SK-N-SH treated with all-trans-retinoic acid at 6 μM for 48 hours (cell line): ENCODE results near the gene FAHD1.

ENCODE experiments used
- ATAC-seq: fragments of 200-7000 bp; cut with Tn5 transposase; 3 replicates; pipeline ENCODE4 v1.9.1; 2020; ENCODE audit warnings: mild to moderate bottlenecking, moderate library complexity
- ARNTL ChIP-seq: fragments of 450-650 bp; formaldehyde crosslinking; IDR thresholded peaks from 2 replicates; pipeline ENCODE4 v1.5.0; 2020; ENCODE audit warnings: low read depth, mild to moderate bottlenecking, moderate library complexity, borderline replicate concordance
- BACH2 ChIP-seq: fragments of 250-450 bp; sonication (Bioruptor Pico); IDR thresholded peaks from 2 replicates; pipeline ENCODE4 v1.9.0; 2021; ENCODE audit warnings: mild to moderate bottlenecking, borderline replicate concordance
- CREB5 ChIP-seq: fragments of 250-450 bp; sonication (Bioruptor Pico); IDR thresholded peaks from 2 replicates; pipeline ENCODE4 v1.5.1; 2020; ENCODE audit warnings: low read depth, mild to moderate bottlenecking, moderate library complexity
- CSDC2 ChIP-seq: fragments of 250-450 bp; sonication (Bioruptor Pico); IDR thresholded peaks from 2 replicates; pipeline ENCODE4 v1.5.0; 2020; ENCODE audit warnings: mild to moderate bottlenecking, moderate library complexity
- CSRNP3 ChIP-seq: fragments of 250-450 bp; sonication (Bioruptor Pico); IDR thresholded peaks from 2 replicates; pipeline ENCODE4 v1.5.1; 2021; ENCODE audit warnings: mild to moderate bottlenecking, moderate library complexity
- ESRRG ChIP-seq: fragments of 250-450 bp; sonication (Bioruptor Pico); IDR thresholded peaks from 2 replicates; pipeline ENCODE4 v1.6.1; 2021; ENCODE audit warnings: mild to moderate bottlenecking
- GLIS3 ChIP-seq: fragments of 250-450 bp; sonication (Bioruptor Pico); IDR thresholded peaks from 2 replicates; pipeline ENCODE4 v1.5.0; 2020; ENCODE audit warnings: mild to moderate bottlenecking, moderate library complexity
- OSR1 ChIP-seq: fragments of 250-450 bp; sonication (Bioruptor Pico); IDR thresholded peaks from 2 replicates; pipeline ENCODE4 v1.8.0; 2022; ENCODE audit warnings: moderate library complexity, mild to moderate bottlenecking, inconsistent platforms
- PATZ1 ChIP-seq: fragments of 250-450 bp; sonication (Bioruptor Pico); IDR thresholded peaks from 2 replicates; pipeline ENCODE4 v1.8.0; 2020; ENCODE audit warnings: mild to moderate bottlenecking, moderate library complexity, borderline replicate concordance
- POU6F1 ChIP-seq: fragments of 250-450 bp; sonication (Bioruptor Pico); IDR thresholded peaks from 2 replicates; pipeline ENCODE4 v1.8.0; 2021; ENCODE audit warnings: low read depth, mild to moderate bottlenecking, moderate library complexity, borderline replicate concordance
- PPARA ChIP-seq: fragments of 250-450 bp; sonication (Bioruptor Pico); IDR thresholded peaks from 2 replicates; pipeline ENCODE4 v1.5.0; 2020; ENCODE audit warnings: mild to moderate bottlenecking, borderline replicate concordance
- RARB ChIP-seq: fragments of 250-450 bp; sonication (Bioruptor Pico); IDR thresholded peaks from 2 replicates; pipeline ENCODE4 v1.8.0; 2021; ENCODE audit warnings: mild to moderate bottlenecking, moderate library complexity
- SNAI2 ChIP-seq: fragments of 250-450 bp; sonication (Bioruptor Pico); IDR thresholded peaks from 2 replicates; pipeline ENCODE4 v1.5.0; 2020; ENCODE audit warnings: mild to moderate bottlenecking, moderate library complexity
- TCF4 ChIP-seq: fragments of 250-450 bp; sonication (Bioruptor Pico); IDR thresholded peaks from 2 replicates; pipeline ENCODE4 v1.8.0; 2021; ENCODE audit warnings: mild to moderate bottlenecking, moderate library complexity, borderline replicate concordance
- TOX ChIP-seq: fragments of 250-450 bp; sonication (Bioruptor Pico); IDR thresholded peaks from 2 replicates; pipeline ENCODE4 v1.8.0; 2021; ENCODE audit warnings: mild to moderate bottlenecking, moderate library complexity, borderline replicate concordance
- TSHZ2 ChIP-seq: fragments of 250-450 bp; sonication (Bioruptor Pico); IDR thresholded peaks from 2 replicates; pipeline ENCODE4 v1.5.0; 2020; ENCODE audit warnings: mild to moderate bottlenecking, moderate library complexity
- ZC3H10 ChIP-seq: fragments of 250-450 bp; sonication (Bioruptor Pico); IDR thresholded peaks from 2 replicates; pipeline ENCODE4 v1.5.1; 2021; ENCODE audit warnings: mild to moderate bottlenecking, moderate library complexity
- ZFP3 ChIP-seq: fragments of 250-450 bp; sonication (Bioruptor Pico); IDR thresholded peaks from 2 replicates; pipeline ENCODE4 v1.5.0; 2020; ENCODE audit warnings: mild to moderate bottlenecking, moderate library complexity
- ZFP30 ChIP-seq: fragments of 450-650 bp; formaldehyde crosslinking; IDR thresholded peaks from 2 replicates; pipeline ENCODE4 v1.5.0; 2022; ENCODE audit warnings: mild to moderate bottlenecking, moderate library complexity
- ZNF70 ChIP-seq: fragments of 450-650 bp; formaldehyde crosslinking; IDR thresholded peaks from 2 replicates; pipeline ENCODE4 v1.5.0; 2020; ENCODE audit warnings: mild to moderate bottlenecking, moderate library complexity
- ZNF8 ChIP-seq: fragments of 450-650 bp; formaldehyde crosslinking; IDR thresholded peaks from 2 replicates; pipeline ENCODE4 v1.5.0; 2020; ENCODE audit warnings: mild to moderate bottlenecking, moderate library complexity

The FAHD1 gene

GRCh38 chr16:1819611-1820010, 7.4 kb upstream of the FAHD1 start:
- no peak for ATAC-seq
- TF ChIP-seq SNAI2 (CRISPR knock-in tag) (no peak), PPARA (CRISPR knock-in tag) (no peak), ZFP3 (CRISPR knock-in tag) (no peak), ZFP30 (CRISPR knock-in tag) (no peak), OSR1 (no peak), ZNF8 (CRISPR knock-in tag) (no peak), TOX (CRISPR knock-in tag) (no peak), ZC3H10 (CRISPR knock-in tag) (no peak), TSHZ2 (CRISPR knock-in tag) (no peak), PATZ1 (CRISPR knock-in tag) (no peak), ARNTL (CRISPR knock-in tag) (no peak), BACH2 (CRISPR knock-in tag) (no peak), POU6F1 (CRISPR knock-in tag) (no peak), CREB5 (CRISPR knock-in tag) (no peak), ESRRG (CRISPR knock-in tag) (no peak)

GRCh38 chr16:1820096-1820945, 6.7 kb upstream of the FAHD1 start:
- ATAC-seq: no peak
- TF ChIP-seq ZNF8 (CRISPR knock-in tag) (no peak), SNAI2 (CRISPR knock-in tag) (no peak), GLIS3 (CRISPR knock-in tag) (no peak), ZFP30 (CRISPR knock-in tag) (no peak), CSDC2 (CRISPR knock-in tag) (no peak), TCF4 (no peak), ESRRG (CRISPR knock-in tag) (no peak), PPARA (CRISPR knock-in tag) (no peak), OSR1 (no peak), TSHZ2 (CRISPR knock-in tag) (no peak), CSRNP3 (CRISPR knock-in tag) (no peak), PATZ1 (CRISPR knock-in tag) (no peak), CREB5 (CRISPR knock-in tag) (no peak), ZNF70 (CRISPR knock-in tag) (no peak), RARB (CRISPR knock-in tag) (no peak), ZFP3 (CRISPR knock-in tag) (no peak)
